Measurements from ENCODE around the gene PODXL. TPM values are rescaled to one million over a fixed set of nuclear protein-coding genes. Genes with fewer than 3 reads are reported as not detected.

Gene PODXL
- total RNA-seq (2021; fragmentation: NEBNext Ultra II Directional; extraction: Animal tissue kit (Norgen Biotek cat#: 25700)) (925 and 945 TPM in 2 replicates), polyA plus RNA-seq (2011; rRNA removed) (638 and 872 TPM in 2 replicates), polyA minus RNA-seq (2011; rRNA and poly(A)+ RNA removed) (937 and 993 TPM in 2 replicates)
- 613 TPM for polyA plus RNA-seq (2011; cell fraction: cytosol; rRNA removed)
- 1,168 TPM for polyA plus RNA-seq (2011; cell fraction: nucleus; rRNA removed)
- 630 to 776 TPM (median 695 TPM) in 4 replicates for polyA plus RNA-seq (2012, experiment 1 of 2)
- 245 TPM for polyA plus RNA-seq (2012, experiment 2 of 2)
- polyA plus RNA-seq (2013, experiment 1 of 2) = 1,216 TPM
- 1,270 TPM for polyA plus RNA-seq (2013, experiment 2 of 2)
- 707 TPM for polyA minus RNA-seq (2011; cell fraction: cytosol; rRNA and poly(A)+ RNA removed)
- 436 TPM for polyA minus RNA-seq (2011; cell fraction: nucleus; rRNA and poly(A)+ RNA removed)
- long read RNA-seq, experiment 1, transcript PODXL-201 (8 exons, 2,011 nt) = major isoform, 7 of 399 reads
- long read RNA-seq, experiment 1, transcript PODXL-206 (2 exons, 797 nt) = minor isoform, 5 of 399 reads
- long read RNA-seq, experiment 1, partial matches to known transcripts = 36 of 399 reads
- long read RNA-seq, experiment 1, other reads (novel, unspliced or antisense) = 349 of 399 reads
- long read RNA-seq, experiment 2, partial matches to known transcripts = 0 of 36 reads
- long read RNA-seq, experiment 2, other reads (novel, unspliced or antisense) = 36 of 36 reads

DNA sequence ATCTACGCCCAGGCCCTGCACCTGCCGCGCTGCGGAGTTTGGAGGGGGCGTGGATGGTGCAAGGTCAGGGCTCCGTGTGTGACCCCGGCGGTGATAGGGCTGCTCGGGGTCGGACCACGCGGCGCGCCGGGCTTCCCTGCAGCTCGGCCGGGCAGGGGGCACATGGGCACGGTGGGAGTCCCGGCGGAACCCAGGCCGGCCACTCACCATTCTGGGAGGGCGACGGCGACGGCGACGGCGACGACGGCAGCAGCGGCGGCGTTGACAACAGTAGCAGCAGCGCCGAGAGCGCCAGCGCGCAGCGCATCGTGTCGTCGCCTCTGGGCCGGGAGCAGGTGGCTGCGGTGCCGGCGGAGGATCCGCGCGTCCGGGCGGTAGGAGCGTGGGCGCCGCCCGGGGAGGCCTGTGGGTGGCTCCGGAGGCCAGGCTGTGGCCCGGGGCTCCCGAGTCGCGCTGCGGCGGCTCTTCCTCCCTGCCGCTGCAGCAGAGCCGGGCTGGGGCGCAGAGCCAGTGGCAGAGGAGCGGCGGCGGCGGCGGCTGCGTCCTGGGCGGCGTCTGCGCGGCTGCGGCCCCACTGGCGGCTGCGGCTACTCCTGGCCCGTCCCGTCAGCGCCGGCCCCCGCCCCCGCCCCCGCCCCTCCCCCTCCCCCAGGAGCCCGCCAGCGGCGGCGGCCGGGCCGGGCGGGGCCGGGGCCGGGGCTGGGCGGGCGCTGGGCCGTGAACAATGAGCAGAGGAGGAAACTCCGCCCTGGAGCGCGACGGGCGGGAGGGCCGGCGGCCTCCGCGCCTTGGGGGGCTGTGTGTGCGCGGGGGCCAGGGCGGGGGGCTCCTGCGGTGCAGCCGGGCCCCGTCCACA lies at the start of gene PODXL:
TSS of gene PODXL (minus strand) at position 576 of the 856 bp plus-strand sequence. CDS start at position 307, 269 bp downstream.
- Histone ChIP-seq H3K4me1 (replicated peaks in 1 of 4; ENCODE audit: control insufficient read depth in 3 of 4, insufficient read depth in 4 of 4, low read length in 3 of 4) (peaks cover 4 to 26% (median 17%) of the 10 kb centered on the region in 4 experiments), H2BK20ac (ENCODE audit: low read length) (peak within 1 kb of the TSS; percentile 89), H2BK5ac (ENCODE audit: low read depth, low read length) (peak within 1 kb of the TSS; percentile 83; the same call in 1 of the 2 replicates), H3K27me3 (replicated peaks in 1 of 4; ENCODE audit: control insufficient read depth in 3 of 4, extremely low read depth in 1 of 4, insufficient read depth in 3 of 4, low read length in 3 of 4) (no peaks in the 10 kb centered on the region), H3K27ac (ENCODE audit: low read depth, low read length) (peak within 1 kb of the TSS; percentile 51; the same call in 1 of the 2 replicates), H4K8ac (ENCODE audit: extremely low read depth, insufficient read depth, low read length) (peak within 1 kb of the TSS; percentile 63), H3K36me3 (ENCODE audit: control insufficient read depth in 2 of 4, insufficient read depth in 4 of 4, low read length in 3 of 4) (peaks cover 0 to 45% (median 16%) of the 10 kb centered on the region in 4 experiments; a peak in 6 of 8 replicates), H3K79me2 (ENCODE audit: control insufficient read depth in 1 of 2, insufficient read depth in 2 of 2, low read length in 2 of 2) (peaks cover 48 to 63% of the 10 kb centered on the region in 2 experiments), H3K9ac (replicated peaks in 1 of 4; ENCODE audit: extremely low read depth in 1 of 4, low read depth in 3 of 4, low read length in 3 of 4) (peak within 1 kb of the TSS; percentile 74 to 88 (median 82)), H3K79me1 (ENCODE audit: low read depth, low read length) (no peaks in the 10 kb centered on the region; the same call in 1 of the 2 replicates), H3K4me3 (ENCODE audit: extremely low read depth in 1 of 4, insufficient read depth in 2 of 4, low read depth in 3 of 4, low read length in 4 of 4) (peak within 1 kb of the TSS; percentile 84 to 96 (median 92)), H2BK120ac (replicated peaks; ENCODE audit: low read depth, low read length) (peak within 1 kb of the TSS; percentile 59), H3K14ac (ENCODE audit: insufficient read length) (no peak within 1 kb of the TSS), H4K91ac (replicated peaks; ENCODE audit: insufficient read length, low read length) (peak within 1 kb of the TSS; percentile 86), H3K56ac (replicated peaks; ENCODE audit: insufficient read length, low read depth, low read length) (peak within 1 kb of the TSS; percentile 77), H4K20me1 (replicated peaks in 1 of 2; ENCODE audit: control insufficient read depth in 1 of 2, insufficient read depth in 2 of 2, low read length in 2 of 2) (peaks cover 32 to 35% of the 10 kb centered on the region in 2 experiments), H2BK15ac (ENCODE audit: low read length) (no peak within 1 kb of the TSS), H2AFZ (ENCODE audit: low read length) (no peak within 1 kb of the TSS), H2AK5ac (ENCODE audit: low read depth, low read length) (no peak within 1 kb of the TSS), H4K5ac (ENCODE audit: insufficient read length, low read depth, low read length) (peak within 1 kb of the TSS; percentile 93), H3K9me3 (ENCODE audit: insufficient read depth in 2 of 2, low read depth in 1 of 2, low read length in 1 of 2) (no peaks in the 10 kb centered on the region), H3K23me2 (ENCODE audit: low read depth, low read length) (peaks cover 32% of the 10 kb centered on the region), H3K4me2 (ENCODE audit: insufficient read depth in 1 of 2, low read depth in 2 of 2, low read length in 2 of 2) (peak within 1 kb of the TSS; percentile 99 to 100), H2BK12ac (ENCODE audit: low read depth, low read length) (peak within 1 kb of the TSS; percentile 91; the same call in 1 of the 2 replicates), H3K18ac (ENCODE audit: extremely low read depth, low read length) (peak within 1 kb of the TSS; percentile 95), H3K4ac (replicated peaks; ENCODE audit: insufficient read length, low read depth, low read length) (peak within 1 kb of the TSS; percentile 86), H3K23ac (ENCODE audit: insufficient read length) (no peak within 1 kb of the TSS)
- ChIA-PET POLR2A (ENCODE audit: partially characterized antibody) (interaction anchor here (1.0 to 4.5 kb wide), 11 partner anchors 8 to 100 kb away, joined by 3 to 54 read pairs (median 10); no protein-coding TSS in a partner anchor), CTCF (ENCODE audit: partially characterized antibody) (interaction anchor here (0.8 to 3.1 kb wide), 8 partner anchors 9 to 101 kb away, joined by 3 to 26 read pairs (median 3); no protein-coding TSS in a partner anchor)
- 1% methylated on average over 42 of the region's 112 CpGs; no CpG with 5 or more reads in 1 of the 2 experiments for WGBS, 2 experiments (ENCODE audit: extremely low coverage in 1 of 2, insufficient coverage in 1 of 2, insufficient read length in 1 of 2, insufficient replicate concordance in 2 of 2, low coverage in 1 of 2, low lambda C conversion rate in 2 of 2, missing lambda C conversion rate in 1 of 2)
- peak in 1 of 2 experiments; percentile 83 for DNase-seq (ENCODE audit: low read depth in 1 of 2, low spot score in 2 of 2)
- FAIRE-seq = no peak
- TF ChIP-seq RAD21 (IDR thresholded peaks at IDR 0.05 in 1 of 2, conservative IDR thresholded peaks at IDR 0.05 in 1 of 2; ENCODE audit: low read depth in 2 of 2, low read length in 2 of 2) (peak in 1 of 2 experiments; percentile 15; a peak in 1 of 4 replicates), POLR2AphosphoS5 (IDR thresholded peaks at IDR 0.05; ENCODE audit: low read depth, low read length) (no peak), TBP (IDR thresholded peaks at IDR 0.05; ENCODE audit: low read depth, low read length) (peak; percentile 45; the same call in 1 of the 2 replicates), TEAD4 (IDR thresholded peaks at IDR 0.05; ENCODE audit: low read depth, low read length) (no peak), TAF7 (optimal IDR thresholded peaks at IDR 0.05; ENCODE audit: borderline replicate concordance, low read depth, low read length) (peak; percentile 84), BCL11A (IDR thresholded peaks at IDR 0.05; ENCODE audit: low read depth in 2 of 2, low read length in 2 of 2) (no peak)
- TF ChIP-seq, protein P1, sequence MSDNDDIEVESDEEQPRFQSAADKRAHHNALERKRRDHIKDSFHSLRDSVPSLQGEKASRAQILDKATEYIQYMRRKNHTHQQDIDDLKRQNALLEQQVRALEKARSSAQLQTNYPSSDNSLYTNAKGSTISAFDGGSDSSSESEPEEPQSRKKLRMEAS (IDR thresholded peaks at IDR 0.05) = peak; percentile 28; the same call in 1 of the 2 replicates

All from H1 (cell line).